Loucy (cell line): ENCODE measurements around the gene NCKAP5.

ENCODE experiments used
- H2AFZ ChIP-seq: fragments of 200-600 bp; sonication (generic); 2 replicates; pipeline ENCODE4 v1.6.0; 2016; ENCODE audit warnings: antibody characterized with exemption, mild to moderate bottlenecking, low read length, moderate library complexity
- H3F3A ChIP-seq: fragments of 200-600 bp; 2 replicates; pipeline ENCODE4 v1.6.0; 2016; ENCODE audit warnings: antibody characterized with exemption, low read depth, mild to moderate bottlenecking
- H3K27me3 ChIP-seq: fragments of 200-600 bp; sonication (generic); 2 replicates; pipeline ENCODE4 v1.6.1; 2014; ENCODE audit warnings: low read length, mild to moderate bottlenecking; ENCODE audit not compliant: insufficient read depth, poor library complexity, severe bottlenecking
- H3K36me3 ChIP-seq: fragments of 200-600 bp; sonication (generic); 2 replicates; pipeline ENCODE4 v1.6.1; 2016; ENCODE audit warnings: low read length; ENCODE audit not compliant: insufficient read depth
- H3K4me1 ChIP-seq: fragments of 200-600 bp; sonication (generic); 2 replicates; pipeline ENCODE4 v1.5.1; 2014; ENCODE audit warnings: low read length, mild to moderate bottlenecking; ENCODE audit not compliant: insufficient read depth, poor library complexity, severe bottlenecking
- H3K4me2 ChIP-seq: fragments of 200-600 bp; sonication (generic); 2 replicates; pipeline ENCODE4 v1.6.0; 2014; ENCODE audit warnings: antibody characterized with exemption, low read length, low read depth, mild to moderate bottlenecking; ENCODE audit not compliant: poor library complexity, severe bottlenecking
- H3K4me3 ChIP-seq: fragments of 200-600 bp; sonication (generic); 2 replicates; pipeline ENCODE4 v1.5.1; 2014; ENCODE audit warnings: low read length, mild to moderate bottlenecking, mixed read lengths; ENCODE audit not compliant: poor library complexity, severe bottlenecking
- H3K79me2 ChIP-seq: fragments of 200-600 bp; sonication (generic); 2 replicates; pipeline ENCODE4 v1.6.1; 2014; ENCODE audit warnings: low read length; ENCODE audit not compliant: insufficient read depth
- H3K9ac ChIP-seq: fragments of 200-600 bp; sonication (generic); 2 replicates; pipeline ENCODE4 v1.6.0; 2014; ENCODE audit warnings: mild to moderate bottlenecking, low read depth, low read length, moderate library complexity; ENCODE audit not compliant: poor library complexity, severe bottlenecking
- H3K9me2 ChIP-seq: fragments of 200-600 bp; sonication (generic); replicated peaks from 2 replicates; pipeline ENCODE4 v1.6.1; 2016; ENCODE audit warnings: low read depth, low read length, mixed read lengths
- H3K9me3 ChIP-seq: fragments of 200-600 bp; sonication (generic); 2 replicates; pipeline ENCODE4 v1.6.1; 2014; ENCODE audit warnings: mild to moderate bottlenecking, antibody characterized with exemption, low read length, low read depth; ENCODE audit not compliant: insufficient read depth
- H4K20me1 ChIP-seq: fragments of 200-600 bp; sonication (generic); 2 replicates; pipeline ENCODE4 v1.6.0; 2014; ENCODE audit warnings: antibody characterized with exemption, low read length, mild to moderate bottlenecking; ENCODE audit not compliant: insufficient read depth, poor library complexity, severe bottlenecking
- EZH2phosphoT487 ChIP-seq: fragments of 200-600 bp; IDR thresholded peaks from 2 replicates; pipeline ENCODE4 v1.6.1; 2018; ENCODE audit warnings: antibody characterized with exemption, mild to moderate bottlenecking, moderate library complexity, borderline replicate concordance
- TF ChIP-seq, protein P1 (sequence below): fragments of 200-600 bp; sonication (generic); conservative IDR thresholded peaks from 2 replicates; pipeline ENCODE4 v1.5.1; 2014; ENCODE audit warnings: mild to moderate bottlenecking, antibody characterized with exemption, low read length

The NCKAP5 gene

DNA sequence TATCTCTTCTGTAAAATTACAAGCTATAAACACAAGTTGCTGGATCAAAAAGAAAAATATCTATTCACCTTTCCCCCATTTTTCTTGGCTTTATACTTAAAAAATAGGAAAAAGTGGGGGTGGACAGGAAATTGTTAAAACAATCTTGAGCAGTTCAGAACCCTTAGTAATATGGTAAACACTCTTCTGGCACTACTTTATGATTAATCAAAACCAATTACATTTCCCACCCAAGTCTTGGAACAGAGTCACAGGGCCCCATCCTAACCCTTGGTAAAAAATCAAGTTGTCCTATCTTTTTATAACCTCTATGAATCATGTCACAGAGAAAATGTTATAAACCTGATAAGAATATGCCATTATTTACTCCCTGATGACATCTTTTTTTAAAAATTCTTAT is 570.0 kb downstream of the NCKAP5 start:
- H3K4me2 ChIP-seq: no peak overlapping the region
- H3K79me2 ChIP-seq: no peaks in the 10 kb centered on the region
- no peaks in the 10 kb centered on the region for H3K27me3 ChIP-seq
- TF ChIP-seq EZH2phosphoT487: no peak
- TF ChIP-seq, protein P1, sequence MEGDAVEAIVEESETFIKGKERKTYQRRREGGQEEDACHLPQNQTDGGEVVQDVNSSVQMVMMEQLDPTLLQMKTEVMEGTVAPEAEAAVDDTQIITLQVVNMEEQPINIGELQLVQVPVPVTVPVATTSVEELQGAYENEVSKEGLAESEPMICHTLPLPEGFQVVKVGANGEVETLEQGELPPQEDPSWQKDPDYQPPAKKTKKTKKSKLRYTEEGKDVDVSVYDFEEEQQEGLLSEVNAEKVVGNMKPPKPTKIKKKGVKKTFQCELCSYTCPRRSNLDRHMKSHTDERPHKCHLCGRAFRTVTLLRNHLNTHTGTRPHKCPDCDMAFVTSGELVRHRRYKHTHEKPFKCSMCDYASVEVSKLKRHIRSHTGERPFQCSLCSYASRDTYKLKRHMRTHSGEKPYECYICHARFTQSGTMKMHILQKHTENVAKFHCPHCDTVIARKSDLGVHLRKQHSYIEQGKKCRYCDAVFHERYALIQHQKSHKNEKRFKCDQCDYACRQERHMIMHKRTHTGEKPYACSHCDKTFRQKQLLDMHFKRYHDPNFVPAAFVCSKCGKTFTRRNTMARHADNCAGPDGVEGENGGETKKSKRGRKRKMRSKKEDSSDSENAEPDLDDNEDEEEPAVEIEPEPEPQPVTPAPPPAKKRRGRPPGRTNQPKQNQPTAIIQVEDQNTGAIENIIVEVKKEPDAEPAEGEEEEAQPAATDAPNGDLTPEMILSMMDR: no peak
- no peak overlapping the region for H2AFZ ChIP-seq
- no peaks in the 10 kb centered on the region for H3K9me2 ChIP-seq
- no peak overlapping the region for H3K4me3 ChIP-seq
- no peaks in the 10 kb centered on the region for H3K4me1 ChIP-seq
- H3K9ac ChIP-seq: no peak overlapping the region
- H3F3A ChIP-seq: no peaks in the 10 kb centered on the region
- no peaks in the 10 kb centered on the region for H3K9me3 ChIP-seq
- H3K36me3 ChIP-seq: no peaks in the 10 kb centered on the region
- no peaks in the 10 kb centered on the region for H4K20me1 ChIP-seq

DNA sequence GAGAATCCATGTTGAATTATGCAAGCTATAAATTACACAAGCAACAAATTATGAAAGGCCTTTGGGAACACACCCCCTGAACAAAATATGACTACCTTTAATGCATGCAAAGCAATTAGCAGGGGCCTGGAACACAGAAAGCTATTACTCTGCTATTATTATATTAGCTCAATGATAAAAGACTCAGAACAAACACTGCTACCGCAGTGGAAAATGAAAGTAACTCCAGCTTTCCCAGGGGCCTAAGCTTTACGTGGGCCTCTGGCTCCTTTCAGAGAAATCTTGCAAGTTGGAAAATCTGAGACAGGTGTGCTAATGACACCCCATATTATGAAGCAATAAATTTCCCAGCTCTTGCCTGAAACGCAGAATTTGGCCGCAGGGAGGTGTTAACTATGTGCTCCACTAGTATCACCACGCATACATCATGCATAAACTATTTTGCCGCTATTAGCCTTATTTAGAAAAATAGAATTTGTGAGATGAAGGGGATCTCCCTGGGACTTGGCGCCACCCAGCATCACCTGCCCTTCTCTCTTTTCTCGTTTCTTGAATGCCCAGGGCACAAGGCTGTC is 576.7 kb downstream of the NCKAP5 start:
- TF ChIP-seq, protein P1: no peak
- no peak for TF ChIP-seq EZH2phosphoT487
- Histone ChIP-seq H3F3A (no peaks in the 10 kb centered on the region), H3K9ac (no peak overlapping the region), H3K4me2 (no peak overlapping the region), H3K36me3 (no peaks in the 10 kb centered on the region), H4K20me1 (no peaks in the 10 kb centered on the region), H2AFZ (no peak overlapping the region), H3K79me2 (no peaks in the 10 kb centered on the region), H3K4me3 (no peak overlapping the region), H3K9me2 (no peaks in the 10 kb centered on the region), H3K9me3 (no peaks in the 10 kb centered on the region), H3K4me1 (no peaks in the 10 kb centered on the region), H3K27me3 (no peaks in the 10 kb centered on the region)

DNA sequence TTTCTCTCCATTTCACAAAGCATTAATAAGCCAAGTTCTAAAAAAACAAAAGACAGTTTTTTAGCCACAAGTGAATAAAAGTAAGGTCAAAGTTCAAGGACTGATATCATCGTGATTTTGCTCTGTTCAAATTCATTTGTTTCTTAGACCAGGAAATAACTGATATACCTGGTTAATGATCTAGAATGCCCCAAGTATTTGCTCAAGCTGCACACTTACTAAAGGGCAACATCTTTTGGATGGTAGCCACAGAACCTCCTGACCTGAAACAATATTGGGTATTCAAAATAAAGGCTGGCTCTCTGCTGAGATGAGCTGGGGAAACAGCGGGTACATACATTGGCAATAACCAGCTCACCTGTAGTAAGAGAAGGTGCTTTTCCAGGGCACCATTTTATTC is 583.5 kb downstream of the NCKAP5 start:
- Histone ChIP-seq H2AFZ (no peak overlapping the region), H3K9ac (no peak overlapping the region), H3K27me3 (no peaks in the 10 kb centered on the region), H3K79me2 (no peaks in the 10 kb centered on the region), H3K4me2 (no peak overlapping the region), H3F3A (no peaks in the 10 kb centered on the region), H3K9me2 (no peaks in the 10 kb centered on the region), H3K36me3 (no peaks in the 10 kb centered on the region), H3K9me3 (no peaks in the 10 kb centered on the region), H3K4me1 (no peaks in the 10 kb centered on the region), H3K4me3 (no peak overlapping the region), H4K20me1 (no peaks in the 10 kb centered on the region)
- TF ChIP-seq, protein P1: no peak
- no peak for TF ChIP-seq EZH2phosphoT487
